HG03520 (cell line): Measurements from ENCODE around the gene SEMA6B.
"Not testable (repeated sequence)": the region's sequence is repeated elsewhere in the genome, so short reads cannot be mapped to it uniquely, and the experiment has no call there.

ENCODE experiments used
- ATAC-seq: cut with Tn5 transposase; IDR thresholded peaks from one replicate; pipeline ENCODE4 v1.9.1; 2021; ENCODE audit warnings: mild to moderate bottlenecking, moderate library complexity; ENCODE audit not compliant: unreplicated experiment

Gene SEMA6B

DNA sequence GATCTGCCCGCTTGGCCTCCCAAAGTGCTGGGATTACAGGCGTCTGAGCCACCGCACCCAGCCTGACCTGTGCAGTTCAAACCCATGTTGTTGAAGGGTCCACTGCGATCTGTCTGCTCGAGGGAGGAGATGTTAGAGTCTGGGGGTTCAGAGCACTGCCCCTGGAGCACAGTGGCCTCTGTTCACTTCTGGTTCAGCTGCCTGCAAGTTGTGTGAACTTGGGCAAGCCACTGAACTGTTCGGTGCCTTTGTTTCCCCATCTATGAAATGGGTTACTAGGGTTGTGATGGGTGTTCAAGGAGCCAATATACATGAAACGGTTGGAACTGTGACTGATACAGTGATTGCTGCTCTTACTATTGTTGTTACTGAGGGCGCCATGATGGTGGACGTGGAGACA, 26.1 kb downstream of the SEMA6B start:
- ATAC-seq: no peak

DNA sequence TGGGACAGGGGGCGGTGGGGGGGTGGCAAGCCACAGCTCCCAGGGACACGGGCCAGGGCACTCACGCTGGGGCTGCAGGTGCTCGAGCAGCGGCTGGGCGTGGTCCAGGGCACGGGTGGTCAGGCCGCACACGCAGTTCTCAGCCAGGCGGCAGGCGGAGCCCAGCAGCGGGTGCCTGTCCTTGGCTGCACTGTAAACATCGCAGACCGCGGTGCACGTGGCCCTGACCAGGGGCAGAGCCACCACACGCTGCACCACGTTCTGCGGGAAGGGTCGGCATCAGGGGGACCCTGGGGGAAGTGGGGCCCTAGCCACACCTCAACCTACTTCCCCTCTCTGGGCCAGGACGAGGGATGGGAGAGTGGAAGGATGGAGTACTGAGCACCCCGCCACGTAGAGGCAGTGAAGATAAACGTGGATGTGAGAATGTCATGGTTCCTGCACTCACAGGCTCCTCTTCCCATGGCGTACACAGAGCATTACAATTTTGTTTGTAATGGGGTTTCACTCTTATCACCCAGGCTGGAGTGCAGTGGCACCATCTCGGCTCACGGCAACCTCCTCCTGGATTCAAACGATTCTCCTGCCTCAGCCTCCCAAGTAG, 27.8 kb downstream of the SEMA6B start:
- no peak for ATAC-seq

DNA sequence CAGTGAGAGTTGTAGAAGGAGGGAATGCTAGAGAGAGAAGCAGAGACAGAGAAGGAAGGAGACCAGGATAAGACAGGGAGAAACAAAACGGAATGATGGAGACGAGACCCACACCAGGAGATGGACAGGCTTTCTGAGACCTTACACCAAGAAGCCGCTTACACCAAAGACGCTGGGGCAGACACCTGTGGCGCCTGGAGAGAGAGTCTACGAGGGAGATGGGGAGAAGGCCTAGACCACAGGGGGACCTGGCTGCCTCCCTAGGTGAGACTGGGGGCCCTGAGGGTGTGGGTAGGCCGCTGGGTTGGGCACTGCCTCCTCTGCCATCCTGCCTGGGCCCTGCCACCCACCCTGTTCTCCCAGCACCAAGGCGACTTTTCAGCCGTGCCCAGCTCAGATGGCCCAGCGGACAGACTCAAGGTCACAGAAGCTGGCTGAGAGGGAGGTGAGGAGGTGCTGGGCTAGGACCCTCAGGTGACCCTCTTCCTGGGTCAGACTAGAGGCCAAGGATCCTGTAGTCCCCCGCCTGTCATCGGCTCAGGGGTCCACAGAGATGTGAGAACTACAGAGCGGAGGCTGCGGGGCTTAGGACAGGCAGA, 29.5 kb downstream of the SEMA6B start:
- ATAC-seq: no peak

DNA sequence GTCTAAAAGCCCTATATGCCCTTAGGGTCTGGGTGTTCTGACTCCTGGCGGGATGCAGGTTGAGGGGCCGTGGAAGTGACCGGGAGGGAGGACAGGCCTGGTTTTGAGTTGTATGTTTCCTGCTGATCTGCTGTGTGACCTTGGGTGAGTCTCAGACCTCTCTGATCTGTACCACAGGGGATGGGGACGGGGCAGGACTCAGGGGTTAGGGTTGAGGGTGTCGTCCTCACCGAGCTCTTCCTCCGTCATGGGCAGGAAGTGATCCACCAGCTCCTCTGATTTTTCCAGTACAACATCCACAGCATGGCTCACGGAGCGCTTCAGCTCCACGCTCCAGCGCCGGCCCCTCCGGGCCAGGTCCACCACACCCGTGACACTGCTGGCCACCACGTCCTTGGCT, 30.6 kb downstream of the SEMA6B start:
- ATAC-seq: no peak

DNA sequence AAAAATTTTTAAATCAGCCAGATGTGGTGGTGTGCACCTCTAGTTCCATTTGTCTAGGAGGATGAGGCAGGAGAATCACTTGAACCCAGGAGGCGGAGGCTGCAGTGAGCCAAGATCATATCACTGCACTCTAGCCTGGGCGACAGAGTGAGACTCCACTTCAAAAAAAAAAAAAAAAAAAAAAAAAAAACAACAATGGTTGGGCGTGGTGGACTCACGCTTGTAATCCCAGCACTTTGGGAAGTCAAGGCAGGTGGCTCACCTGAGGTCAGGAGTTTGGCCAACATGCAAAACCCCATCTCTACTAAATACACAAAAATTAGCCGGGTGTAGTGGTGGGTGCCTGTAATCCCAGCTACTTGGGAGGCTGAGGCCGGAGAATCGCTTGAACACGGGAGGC, 32.1 kb downstream of the SEMA6B start:
- ATAC-seq: not testable (repeated sequence)

DNA sequence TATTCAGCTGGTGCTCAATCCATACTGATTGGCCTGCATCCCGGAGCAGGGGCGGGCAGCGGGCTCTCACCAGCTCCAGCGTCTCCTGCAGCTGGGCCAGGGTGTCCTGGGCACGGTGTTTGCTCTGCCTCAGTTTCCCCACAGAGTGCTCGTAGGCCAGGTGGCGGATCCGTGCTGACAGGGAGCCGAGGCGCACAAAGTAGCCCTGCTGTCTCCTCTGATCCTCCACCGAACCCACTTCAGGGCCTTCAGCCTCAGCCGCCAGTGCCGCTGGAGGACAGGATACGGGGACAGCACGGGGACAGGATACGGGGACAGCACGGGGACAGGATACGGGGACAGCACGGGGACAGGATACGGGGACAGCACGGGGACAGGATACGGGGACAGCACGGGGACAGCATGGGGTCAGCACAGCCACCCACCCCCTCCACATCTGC, 33.9 kb downstream of the SEMA6B start:
- no peak for ATAC-seq

DNA sequence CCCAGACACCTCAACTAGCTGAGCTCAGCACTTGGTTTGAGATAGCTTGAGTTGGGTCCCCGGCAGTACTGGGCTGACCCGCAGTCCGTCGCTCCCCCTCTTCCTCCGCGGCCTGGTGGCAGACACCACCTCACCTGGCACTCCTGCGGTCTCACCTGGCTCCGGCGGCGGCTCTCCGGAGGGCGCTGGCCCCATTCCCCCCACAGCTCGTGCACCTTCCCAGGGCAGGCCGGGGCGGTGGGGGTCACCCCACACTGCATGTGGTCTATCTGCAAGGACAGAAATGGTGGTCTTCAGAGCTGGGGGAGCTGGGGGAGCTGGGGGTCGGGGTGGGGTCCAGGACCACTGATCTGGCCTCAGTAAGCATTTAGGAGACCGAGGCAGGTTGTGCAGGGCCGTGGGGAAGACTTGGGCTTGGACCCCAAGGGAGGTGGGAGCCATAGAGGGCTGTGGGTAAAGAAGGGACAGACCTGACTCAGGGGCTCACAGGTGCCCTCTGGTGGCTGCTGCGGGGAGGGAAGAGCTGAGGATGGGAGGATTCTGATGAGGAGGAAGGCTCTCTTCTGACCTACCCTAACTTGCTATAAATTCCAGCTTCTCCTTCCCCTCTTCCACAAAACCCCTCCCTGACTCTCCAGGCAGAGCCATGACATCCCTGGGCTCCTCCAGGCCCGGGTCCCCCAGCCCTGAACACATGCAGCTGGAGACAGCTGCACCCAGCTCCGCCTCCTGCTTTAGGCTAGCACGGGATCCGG, 34.5 kb downstream of the SEMA6B start:
- ATAC-seq: no peak

DNA sequence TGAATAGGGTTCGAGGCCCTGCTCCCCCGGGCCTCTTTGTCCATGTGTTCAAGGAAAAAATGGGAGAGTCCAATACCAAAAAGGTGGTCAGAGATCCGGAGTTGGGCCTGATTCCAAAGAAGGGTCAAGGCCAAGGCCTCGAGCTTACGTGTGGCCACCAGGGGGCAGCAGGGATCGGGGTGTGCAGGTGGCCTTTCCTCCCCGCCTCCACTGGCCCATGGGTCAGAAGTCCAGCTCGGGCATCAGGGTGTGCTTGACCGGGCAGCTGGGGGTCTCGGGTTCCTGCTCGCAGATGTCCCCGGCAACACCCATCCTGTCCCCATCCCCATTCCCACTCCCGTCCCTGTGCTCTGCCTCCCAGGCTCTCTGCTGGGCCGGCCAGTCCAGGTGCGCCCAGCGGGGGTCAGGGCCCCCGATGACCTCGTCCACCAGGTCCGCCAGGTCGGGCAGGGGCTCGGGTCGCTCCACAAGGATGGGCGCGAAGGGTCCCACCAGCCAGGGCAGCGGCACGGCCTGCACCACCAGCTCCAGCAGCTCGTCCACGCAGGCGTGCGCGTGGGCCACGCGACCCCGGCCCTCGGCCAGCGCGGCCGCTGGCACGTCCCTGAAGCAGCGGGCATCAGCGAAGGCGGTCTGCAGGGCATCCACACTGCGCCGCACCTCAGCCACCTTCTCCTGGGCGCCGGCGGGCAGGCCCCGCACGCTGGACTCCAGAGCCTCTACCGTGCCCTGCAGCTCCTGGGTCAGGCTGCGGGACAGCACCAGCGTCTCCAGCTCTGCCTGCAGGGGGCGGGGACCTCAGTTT, 36.0 kb downstream of the SEMA6B start:
- no peak for ATAC-seq

DNA sequence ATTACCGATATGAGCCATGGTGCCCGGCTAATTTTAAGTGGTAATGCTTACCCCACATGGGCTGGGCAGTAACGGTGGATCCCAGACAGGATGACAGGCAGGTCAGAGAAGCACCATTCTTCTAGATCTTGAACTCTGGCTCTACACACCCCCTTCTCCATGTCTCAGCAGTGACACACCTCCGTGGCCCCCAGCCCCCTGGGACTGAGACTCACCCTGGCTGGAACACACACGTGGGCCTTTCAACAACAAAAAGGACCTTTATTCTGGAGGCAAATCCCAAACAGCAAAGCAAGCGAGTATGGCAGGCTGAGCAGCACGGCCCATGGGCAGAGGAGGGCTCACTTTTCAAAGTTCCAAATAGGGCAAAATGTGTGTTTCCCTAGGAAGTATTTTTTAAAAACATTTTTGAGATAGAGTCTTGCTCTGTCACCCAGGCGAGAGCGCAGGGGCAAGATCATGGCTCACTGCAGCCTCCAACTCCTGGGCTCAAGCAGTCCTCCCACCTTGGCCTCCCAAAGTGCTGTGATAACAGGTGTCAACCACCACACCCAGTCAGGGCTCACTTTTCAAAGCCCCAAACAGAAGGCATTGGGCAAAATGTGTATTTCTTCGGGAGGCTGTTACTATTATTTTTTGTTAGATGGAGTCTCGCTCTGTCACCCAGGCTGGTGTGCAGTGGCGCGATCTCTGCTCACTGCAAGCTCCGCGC, 37.0 kb downstream of the SEMA6B start:
- ATAC-seq: no peak

DNA sequence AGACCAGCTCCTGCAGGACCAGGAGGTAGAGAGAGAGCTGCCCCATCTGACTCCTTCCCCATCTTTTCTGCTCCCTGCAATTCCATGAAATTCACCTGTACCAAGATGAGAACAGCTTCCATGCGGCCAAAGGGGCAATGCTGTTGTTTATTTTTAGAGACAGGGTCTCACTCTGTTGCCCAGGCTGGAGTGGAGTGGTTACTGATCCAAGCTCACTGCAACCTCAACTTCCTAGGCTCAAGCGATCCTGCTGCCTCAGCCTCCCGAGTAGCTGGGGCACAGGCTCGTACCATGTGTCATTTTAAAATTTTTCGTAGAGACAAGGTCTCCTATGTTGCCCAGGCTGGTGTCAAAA, 37.6 kb downstream of the SEMA6B start:
- ATAC-seq: no peak

DNA sequence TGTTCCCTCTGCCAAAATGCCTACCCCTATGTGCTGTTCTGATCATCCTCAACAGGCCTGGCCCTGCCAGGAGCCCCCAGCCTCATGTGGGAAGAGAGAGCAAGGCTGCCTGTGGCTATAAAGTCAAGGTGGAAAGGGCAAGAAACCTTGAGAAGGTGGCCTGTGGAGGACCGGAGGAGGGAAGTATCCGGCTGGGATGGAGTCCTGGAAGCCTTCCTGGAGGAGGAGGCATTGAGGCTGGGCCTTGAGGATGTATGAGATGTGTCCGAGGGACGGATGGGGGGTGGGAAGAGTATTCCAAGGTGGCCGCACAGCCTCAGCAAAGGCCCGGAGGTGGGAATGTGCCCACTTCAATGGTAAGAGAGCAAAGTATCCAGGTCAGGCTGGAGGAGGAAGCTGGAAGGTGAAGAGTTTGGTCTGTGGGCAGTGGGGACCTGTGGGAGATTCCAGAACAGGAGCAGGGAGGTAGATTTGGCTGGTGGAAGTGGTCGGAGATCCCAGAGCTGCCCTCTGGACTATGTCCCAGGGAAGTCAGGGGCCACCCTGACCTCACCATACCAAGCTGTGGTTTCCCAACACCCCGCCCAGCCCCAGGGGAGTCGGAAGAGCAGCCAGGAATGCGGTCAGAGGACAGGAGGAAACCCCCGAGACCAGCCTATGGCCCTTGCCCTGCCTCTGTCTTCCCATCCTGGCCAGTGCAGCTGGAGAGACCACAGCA, 38.2 kb downstream of the SEMA6B start:
- no peak for ATAC-seq

DNA sequence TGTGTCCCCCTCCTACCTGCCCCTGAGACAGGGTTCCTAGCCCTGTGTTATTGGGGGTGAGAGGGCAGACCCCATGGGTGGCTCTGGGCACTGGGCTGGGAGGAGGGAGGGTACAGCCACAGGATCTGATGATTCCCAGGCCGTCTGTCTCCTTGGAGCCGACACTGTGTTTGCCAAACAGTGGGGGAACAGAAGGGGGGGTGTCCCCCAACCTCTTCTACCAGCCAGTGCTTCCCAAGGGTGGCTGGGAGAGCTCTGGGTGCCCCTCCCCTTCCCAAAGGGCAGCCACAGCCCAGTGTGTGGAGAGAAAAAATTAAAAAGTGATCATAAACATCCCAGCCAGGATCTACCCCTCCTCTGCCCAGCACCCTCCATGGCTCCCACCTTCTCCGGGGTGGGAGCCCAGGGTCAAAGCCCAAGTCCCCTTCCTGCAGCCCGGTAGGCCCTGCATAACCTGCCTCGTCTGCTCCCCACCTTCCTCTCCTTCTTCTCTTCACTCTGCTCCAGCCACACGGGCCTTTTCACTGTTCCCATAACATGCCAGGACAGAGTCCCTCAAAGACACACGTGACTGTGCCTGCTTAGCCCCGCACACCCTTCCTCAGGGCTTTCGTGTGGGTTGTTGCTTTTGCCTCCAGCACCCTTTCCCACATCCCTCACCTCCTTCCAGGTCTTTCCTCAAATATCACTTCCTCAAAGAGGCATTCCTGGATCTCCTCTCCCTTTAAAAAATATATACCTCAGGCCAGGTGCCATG, 39.8 kb downstream of the SEMA6B start:
- ATAC-seq: no peak

DNA sequence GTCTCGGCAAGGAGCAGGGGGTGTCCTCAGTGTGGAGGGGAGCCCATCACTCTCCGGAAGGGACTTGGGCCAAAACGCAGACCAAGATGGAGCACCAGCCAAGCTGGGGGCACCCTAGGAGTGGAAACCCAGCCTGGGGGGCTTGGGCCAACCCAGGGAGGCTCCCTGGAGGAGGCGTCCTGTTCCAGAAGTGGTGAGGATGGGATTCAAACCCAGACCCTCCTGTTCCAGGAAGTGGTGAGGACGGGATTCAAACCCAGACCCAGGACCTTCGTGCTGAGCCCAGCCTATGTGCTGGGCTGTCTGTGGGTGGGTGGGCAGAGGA, 40.4 kb downstream of the SEMA6B start:
- ATAC-seq: no peak

DNA sequence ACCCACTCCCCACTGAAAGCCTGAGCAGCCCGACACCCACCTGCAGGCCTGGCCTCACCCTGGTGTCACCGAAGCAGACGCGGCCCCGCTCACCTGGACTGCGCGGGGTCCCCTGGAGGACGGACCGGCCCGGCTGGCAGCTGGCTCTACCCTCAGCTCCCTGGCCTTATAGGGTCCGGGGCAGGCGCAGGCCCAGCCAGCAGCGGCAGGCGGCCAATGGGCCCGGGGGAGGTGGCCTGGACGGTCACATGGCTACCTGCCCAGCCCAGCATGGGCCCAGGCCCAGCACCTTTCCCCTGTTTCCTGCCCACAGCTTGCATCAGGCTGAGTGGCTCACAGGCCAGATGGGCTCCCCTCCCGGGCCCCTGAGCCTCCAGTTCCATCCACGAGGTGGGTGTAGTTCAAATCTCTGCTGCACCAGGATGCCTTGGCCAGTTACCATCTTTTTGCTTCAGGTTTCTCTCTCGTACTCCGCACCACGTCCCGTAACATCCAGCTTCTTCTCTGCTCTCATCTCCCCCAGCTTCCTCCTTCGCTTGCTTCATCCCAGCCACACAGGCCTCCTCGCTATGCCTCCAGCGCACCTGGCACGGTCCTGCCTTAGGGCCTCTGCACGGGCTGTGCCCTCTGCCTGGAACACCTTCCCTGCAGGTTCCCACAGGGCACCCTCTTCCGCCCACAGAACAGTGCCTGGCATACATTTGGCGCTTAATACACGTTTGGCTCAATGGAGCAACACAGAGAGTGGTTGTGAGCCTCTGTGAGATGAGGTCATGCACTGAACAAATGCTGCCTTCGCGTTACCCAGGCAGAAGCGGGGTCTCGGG, 40.9 kb downstream of the SEMA6B start, which contains the start of gene PLIN4:
Gene PLIN4 (minus strand): TSS at position 142 of the 827 bp plus-strand sequence. CDS start 214 bp downstream, outside the sequence.
- ATAC-seq: no peak

DNA sequence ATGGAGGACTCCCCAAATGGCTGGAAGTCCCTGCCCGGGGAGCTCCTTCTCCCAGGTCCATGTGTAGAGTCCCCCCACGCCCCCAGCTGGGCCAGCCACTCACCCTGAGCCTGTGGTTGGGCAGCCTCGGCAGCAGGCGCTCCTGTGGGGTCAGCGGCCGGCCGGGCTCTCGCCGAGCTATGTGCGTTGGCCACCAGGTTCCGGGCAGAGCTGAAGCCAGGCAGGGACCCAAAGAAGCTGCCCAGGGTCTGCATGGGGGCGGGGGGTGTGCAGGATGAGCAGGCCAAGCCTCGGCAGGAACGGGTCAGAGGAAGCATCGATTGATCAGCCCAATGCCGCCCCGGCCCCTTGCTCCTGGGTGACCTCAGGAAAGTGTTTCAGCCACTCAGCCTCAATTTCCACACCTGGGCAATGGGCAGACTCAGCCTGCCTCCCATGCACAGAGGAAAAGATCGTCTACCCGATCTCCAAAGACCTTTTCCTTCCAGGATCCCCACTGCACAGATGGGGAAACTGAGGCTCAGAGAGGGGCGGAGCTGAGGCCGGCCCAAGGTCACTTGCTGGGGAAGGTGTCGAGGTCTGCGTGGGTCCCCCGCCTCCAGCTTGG, 41.9 kb downstream of the SEMA6B start:
- ATAC-seq: no peak

DNA sequence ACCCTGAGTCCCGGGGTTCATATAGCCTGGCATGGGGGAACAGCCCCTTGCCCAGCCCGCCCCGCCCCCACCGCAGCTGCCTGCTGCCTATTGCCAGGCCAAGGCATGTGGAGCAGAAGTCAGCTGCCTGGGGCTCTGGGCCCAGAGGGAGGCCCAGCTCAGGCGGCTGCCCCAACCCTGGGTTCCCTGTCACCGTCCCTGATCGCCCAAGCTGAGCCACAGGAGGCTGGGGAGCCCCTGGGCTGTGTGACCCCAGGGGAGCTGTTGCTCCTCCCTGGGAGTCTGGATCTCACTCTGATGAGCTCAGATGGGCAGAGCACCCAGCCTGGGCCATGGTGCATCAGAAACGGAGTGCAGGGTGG, 42.6 kb downstream of the SEMA6B start:
- ATAC-seq: no peak

DNA sequence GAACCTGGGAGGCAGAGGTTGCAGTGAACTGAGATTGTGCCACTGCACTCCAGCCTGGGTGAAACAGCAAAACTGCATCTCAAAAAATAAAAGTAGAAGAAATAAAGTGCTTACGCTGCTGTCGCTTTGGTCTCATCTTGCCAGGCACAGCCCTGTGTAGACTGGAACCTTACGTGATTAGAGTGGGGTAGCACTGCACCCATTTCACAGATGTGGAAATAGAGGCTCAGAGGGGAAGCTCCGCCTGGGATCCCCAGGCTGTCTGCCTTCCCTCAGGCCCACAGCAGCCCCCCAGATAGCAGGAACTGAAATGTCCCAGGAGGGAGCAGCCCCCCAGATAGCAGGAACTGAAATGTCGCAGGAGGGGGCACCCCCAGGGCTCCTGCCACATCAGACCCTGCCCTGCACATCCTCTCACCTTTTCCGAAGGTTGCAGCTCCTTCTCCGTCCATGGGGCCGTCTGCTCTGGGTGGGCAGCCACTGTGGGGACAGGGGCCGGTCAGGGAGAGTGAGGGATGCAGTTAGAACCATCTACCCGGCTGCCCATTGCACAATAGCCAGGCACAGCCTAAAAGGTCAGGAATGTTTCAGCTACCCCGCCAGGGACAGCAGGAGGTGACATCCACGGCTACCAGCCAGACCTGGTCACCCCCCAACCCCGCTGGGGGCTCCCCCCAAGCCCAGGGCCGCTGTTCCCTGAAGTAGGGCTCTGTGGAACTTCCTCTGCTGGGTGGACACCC, 43.1 kb downstream of the SEMA6B start:
- no peak for ATAC-seq

DNA sequence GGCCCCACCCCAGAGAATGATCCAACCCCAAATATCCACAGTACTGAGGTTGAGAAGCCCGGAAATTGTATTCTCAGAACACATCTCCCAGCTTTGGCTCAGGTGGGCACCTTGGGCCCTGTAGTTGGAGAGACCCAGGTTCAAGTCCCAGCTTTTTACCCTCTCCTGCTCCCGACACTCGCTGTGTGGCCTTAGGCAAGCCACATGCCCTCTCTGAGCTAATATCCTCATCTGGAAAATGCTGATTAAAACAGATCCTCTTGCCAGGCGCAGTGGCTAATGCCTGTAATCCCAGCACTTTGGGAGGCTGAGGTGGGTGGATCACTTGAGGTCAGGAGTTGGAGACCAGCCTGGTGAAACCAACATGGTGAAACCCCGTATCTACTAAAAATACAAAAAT, 43.8 kb downstream of the SEMA6B start:
- no peak for ATAC-seq
